Measurements from ENCODE around the gene SOCS7.

SOCS7 gene

DNA sequence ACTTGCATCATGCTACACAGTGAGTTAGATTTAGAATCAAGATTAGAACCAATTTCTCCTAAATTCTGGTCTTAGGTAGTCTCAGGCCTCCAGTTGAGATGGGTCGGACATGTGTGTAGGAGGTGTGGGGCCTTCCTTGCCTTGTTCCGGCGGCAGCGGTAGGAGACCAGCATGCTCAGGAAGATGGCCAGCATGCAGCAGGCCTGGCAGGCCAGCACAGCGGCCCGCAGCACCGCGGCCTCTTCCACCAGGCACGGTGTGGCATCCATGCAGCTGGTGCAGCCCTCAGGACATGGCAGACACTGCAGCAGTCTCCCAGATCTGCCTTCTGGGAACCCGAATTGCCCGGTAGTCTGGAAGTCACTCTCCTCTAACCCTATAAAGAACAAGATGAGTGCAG is 14.8 kb upstream of the SOCS7 start:
- no peak for DNase-seq (ENCODE audit: low spot score)

DNA sequence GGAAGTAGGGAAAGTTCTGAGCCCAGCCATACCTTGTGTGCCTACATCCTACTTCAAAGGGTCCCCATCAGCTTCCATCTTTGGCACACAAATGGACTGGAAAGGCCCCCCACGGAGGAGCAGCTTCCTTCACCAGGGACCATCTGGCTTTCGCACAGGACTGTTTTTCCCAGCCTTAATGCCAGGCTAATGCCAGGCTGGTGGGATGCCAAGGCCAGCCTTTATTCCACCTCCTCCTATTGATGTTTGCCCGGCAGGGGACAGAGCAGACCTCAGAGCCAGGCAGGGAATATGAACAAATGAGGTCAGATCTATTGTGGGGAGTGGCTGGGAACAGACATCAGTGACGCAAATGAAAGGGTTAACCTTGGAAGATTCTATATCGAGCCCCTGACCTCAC is 13.6 kb upstream of the SOCS7 start:
- DNase-seq (ENCODE audit: low spot score) = no peak

DNA sequence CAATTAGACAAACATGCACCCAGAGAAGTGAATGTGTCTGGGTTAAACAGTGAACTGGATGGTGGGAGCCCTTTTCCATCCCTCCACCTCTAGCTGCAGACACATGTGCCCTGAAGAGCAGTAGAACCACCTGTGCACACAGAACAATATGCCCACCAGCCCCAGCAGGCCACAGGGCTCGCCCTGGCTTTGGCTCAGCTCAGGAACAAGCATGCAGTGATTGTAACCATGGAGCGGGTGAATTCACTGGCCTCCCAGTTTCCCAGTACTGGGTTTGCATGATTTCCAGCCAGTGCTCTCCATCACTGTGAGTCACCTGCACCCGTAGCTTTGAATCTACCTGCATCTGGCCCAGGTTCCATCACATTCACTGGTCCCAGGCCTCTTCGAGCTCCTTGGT is 13.1 kb upstream of the SOCS7 start:
- DNase-seq (ENCODE audit: low spot score) = no peak

DNA sequence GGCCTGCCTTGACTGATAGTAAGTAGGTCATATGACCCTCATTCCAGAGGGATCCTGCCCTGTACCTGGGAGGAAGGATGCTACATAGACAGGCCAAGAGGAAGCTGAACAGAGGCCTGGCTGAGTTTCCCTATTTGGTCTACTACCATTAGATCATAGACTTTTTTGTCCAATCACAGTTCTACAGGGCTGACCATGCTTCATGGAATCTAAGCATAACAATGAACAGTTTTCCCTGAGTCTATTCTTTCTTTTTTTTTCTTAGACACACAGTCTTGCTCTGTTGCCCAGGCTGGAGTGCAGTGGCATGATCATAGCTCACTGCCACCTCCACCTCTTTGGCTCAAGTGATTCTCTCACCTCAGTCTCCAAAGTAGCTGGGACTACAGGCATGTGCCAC is 11.8 kb upstream of the SOCS7 start:
- DNase-seq (ENCODE audit: low spot score) = no peak

DNA sequence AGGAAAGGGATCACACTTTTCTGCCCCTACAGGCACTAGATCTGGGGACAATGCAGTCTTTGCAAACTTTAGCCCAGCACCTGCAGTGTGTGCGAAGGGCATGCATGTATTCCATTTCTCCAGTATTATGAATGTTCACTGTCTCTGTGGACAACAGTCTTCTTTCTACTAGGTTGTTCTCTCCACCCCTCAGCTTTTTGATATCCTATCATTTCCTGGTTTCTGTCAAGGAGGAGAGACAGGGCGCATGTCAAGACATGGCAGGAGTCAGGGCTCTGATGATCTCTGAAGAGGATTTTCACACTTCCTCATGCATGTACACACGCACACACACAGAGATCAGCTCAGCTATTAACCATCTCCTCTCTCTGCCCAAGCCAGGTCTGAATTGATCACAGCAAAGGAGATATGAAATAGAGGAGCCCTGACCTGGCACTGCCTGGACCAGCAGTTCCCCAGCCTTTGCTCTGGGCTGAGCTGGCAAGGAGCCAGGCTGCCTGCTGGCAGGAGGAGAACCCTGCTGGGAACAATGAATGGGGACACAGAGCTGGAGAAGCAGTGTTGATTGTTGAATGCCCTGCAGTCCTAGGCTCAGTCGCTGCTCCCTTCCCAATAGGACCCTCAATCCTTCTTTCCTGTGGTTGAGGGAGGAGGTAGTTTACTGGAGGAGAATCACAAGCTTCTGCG is 10.5 kb upstream of the SOCS7 start:
- no peak for DNase-seq (ENCODE audit: low spot score)

DNA sequence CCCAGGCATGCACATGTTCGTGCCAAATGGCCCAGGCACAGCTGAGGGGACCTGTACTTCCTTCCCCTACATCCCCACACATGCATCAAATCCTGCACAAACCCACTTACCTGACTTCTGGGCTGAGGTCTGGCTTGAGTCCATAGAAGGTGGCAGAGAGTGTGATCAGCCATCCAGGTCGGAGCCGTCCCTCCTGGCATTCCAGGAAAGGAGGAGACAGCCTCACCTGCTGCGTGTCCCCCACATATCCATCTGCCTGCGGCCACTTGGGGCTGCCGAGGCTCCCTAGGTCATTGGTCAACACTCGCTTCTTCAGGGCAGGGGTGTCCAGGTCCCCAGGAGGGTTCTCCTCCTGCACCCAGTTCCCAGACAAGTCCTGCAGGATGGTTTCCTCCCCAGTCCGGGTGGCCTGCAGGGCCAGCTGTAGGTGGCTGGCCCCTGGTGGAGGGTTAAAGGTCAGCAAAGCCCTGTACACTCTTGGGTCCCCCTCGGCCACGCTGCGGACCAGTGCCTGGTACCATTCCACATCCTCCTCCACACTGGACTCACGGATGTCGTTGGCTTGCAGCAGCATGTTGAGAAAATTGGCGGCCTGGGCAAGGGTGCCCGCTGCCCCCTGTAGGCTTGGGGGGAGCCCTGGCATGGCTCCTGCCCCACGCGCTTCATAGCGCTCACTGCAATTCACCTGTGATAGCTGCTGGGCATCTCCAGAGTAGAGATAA is 8.6 kb upstream of the SOCS7 start:
- no peak for DNase-seq (ENCODE audit: low spot score)

DNA sequence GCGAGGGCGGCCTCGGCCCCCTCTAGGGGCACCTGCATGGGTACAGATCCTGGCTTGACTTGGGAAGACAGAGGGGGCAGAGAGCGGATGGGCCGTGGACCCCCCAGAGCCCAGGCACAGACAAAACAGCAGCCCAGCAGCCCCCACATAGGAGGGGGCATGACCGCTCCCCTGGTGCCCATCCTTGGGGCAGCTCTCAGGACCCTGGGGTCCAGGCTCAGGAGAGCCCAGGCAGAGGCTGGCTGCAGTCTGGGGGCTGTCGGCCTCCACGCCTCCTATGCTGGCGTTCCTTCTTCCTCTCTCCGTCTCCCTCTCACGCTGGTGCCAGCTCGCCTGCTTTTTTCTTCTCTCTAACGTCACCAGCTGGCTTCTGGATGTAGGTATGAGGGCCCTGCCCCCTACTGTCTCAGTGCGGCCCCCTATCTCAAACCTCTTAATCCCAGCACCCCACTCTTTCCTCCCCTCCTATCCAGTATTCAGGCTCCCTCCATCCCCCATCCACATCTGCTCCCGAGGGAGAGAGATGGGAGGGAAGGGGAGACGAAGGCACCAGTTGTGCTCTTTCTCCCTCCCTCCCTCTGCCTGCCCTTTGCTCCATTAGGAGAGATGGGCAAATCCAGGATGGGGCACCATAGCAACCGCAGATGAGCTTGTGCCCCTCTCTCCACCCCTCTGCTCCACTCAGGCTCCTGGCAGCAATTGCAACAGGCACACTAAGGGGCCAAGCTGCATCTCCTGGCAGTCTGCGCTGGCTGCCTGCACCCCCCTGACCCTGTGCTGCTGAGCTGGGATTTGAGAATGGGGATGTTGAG is 7.8 kb upstream of the SOCS7 start, which contains the start of gene GPR179:
TSS of gene GPR179 (minus strand) at position 349 of the 812 bp plus-strand sequence. CDS start at position 182, 167 bp downstream.
- no peak for DNase-seq (ENCODE audit: low spot score)

DNA sequence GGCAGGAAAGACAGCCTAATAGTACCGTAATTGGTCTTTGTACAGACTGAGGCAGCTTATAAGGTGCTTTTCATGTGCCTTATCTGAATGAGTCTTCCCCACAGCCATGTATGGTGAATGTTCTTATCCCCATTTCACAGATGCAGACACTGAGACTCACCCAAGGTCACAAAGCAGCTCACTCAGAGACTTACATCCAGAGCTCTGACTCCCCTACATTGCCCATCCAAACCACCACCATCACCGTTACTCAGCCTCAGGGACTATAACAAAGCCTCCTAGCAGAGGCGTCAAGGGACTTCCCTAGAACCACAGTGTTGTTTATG is 7.3 kb upstream of the SOCS7 start:
- DNase-seq (ENCODE audit: low spot score) = no peak

DNA sequence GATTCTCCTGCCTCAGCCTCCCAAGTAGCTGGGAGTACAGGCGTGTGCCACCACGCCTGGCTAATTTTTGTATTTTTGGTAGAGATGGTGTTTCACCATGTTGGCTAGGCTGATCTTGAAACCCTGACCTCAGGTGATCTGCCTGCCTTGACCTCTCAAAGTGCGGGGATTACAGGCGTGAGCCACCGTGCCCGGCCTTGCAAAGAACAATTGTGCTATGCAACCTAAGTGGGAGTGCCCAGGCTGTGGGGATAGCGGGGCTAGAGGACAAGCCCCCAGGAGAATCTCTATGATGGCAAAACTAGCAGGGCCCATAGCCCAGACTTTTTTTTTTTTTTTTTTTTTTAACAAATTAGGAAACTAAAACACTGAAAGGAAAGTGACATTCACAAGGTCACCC is 5.9 kb upstream of the SOCS7 start:
- no peak for DNase-seq (ENCODE audit: low spot score)

DNA sequence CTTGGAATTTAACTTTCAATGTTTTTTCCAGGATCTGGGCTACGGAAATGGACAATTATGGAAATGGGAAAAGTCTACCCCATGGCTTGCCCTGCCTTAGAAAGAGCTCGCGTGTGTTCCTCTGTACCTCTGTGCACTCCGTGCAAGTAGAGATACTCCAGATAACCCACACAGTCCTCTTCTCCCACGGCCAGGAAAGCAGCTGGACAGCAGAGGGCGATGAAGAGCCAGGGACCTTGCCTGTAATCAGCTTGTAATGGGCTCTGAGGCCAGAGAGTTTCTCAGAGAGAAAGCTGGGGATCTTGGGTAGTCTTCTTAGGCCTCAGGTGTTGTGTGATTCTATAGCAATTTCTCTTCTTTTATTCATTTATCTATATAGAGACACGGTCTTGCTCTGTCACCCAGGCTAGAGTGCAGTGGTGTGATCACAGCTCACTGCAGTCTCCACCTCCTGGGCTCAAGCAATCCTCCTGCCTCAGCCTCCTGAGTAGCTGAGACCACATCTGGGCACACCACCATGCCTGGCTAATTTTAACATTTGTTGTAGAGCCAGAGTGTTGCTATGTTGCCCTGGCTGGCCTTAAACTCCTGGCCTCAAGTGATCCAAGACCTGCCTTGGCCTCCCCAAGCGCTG is 2.4 kb upstream of the SOCS7 start:
- peak; percentile 91 for DNase-seq (ENCODE audit: low spot score)

DNA sequence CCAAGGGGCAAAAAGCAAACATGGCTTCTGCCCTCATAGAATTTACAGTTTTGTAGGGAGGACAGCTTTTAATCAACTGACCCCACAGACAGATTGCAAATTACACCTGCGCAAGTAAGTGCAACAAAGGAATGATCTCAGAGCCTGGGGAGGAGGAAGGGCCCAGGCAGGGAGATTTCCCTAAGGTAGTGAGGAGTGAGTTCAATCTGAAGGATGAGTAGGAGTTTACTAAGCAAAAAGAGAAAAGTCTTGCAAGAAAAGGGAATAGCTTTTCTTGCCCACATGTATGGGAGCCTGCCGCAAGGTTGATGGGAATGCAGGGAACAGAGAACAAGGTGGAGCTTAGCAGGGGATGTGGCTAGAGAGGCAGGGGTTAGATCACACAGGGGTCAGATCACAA is 1.6 kb upstream of the SOCS7 start:
- no peak for DNase-seq (ENCODE audit: low spot score)

DNA sequence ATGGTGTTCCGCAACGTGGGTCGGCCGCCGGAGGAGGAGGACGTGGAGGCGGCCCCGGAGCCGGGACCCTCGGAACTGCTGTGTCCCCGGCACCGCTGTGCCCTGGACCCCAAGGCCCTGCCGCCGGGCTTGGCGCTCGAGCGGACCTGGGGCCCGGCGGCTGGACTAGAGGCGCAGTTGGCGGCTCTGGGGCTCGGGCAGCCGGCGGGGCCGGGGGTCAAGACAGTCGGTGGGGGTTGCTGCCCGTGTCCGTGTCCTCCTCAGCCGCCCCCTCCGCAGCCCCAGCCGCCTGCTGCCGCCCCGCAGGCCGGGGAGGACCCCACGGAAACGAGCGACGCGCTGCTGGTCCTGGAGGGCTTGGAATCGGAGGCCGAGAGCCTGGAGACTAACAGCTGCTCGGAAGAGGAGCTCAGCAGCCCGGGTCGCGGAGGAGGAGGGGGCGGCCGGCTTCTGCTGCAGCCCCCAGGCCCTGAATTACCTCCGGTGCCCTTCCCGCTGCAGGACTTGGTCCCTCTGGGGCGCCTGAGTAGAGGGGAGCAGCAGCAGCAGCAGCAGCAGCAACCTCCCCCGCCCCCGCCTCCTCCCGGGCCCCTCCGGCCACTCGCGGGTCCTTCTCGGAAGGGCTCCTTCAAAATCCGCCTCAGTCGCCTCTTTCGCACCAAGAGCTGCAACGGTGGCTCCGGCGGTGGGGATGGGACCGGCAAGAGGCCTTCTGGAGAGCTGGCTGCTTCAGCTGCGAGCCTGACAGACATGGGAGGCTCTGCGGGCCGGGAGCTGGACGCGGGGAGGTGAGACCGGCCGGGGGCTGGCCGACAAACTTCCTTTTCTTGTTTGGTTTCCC is 821 bp downstream of the SOCS7 start:
- no peak for DNase-seq (ENCODE audit: low spot score)

DNA sequence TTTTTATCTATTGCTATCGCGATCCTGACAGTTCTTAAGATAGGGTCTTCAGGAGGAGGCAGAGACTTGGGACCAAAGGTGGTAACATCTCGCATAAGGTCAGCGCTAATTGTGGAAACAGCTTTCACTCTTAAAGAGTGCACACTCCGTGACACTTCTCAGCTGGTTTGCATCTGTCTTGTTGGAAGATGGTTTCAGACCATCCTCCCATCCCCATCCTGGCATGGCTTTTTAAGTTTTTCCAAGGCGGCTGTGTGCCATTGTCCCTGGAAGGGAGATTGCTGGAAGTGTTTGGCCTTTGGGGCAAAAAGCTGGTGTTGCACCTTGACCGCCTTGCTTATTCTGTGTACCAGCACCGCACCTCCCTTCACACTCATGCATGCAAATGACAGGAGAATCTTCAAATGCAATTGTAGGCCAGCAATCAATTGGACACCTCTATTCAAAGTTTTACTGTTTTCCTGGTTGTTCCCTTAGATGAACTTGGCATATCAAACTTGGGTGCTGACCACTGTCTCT is 1.5 kb downstream of the SOCS7 start:
- DNase-seq (ENCODE audit: low spot score) = no peak

DNA sequence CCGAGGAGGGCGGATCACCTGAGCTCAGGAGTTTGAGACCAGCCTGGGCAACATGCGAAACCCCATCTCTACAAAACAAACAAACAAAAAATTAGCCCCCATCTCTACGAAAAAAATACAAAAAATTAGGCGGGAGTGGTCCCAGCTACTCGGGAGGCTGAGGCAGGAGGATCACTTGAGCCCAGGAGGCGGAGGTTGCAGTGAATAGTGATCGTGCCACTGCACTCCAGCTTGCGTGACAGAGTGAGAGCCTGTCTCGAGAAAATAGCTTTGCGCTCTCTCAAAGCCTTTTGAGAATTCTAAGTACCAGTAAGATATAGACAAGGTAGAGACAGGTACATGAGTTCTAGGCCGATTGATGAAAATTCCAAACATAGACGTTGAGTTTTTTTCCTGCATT is 2.0 kb downstream of the SOCS7 start:
- no peak for DNase-seq (ENCODE audit: low spot score)

DNA sequence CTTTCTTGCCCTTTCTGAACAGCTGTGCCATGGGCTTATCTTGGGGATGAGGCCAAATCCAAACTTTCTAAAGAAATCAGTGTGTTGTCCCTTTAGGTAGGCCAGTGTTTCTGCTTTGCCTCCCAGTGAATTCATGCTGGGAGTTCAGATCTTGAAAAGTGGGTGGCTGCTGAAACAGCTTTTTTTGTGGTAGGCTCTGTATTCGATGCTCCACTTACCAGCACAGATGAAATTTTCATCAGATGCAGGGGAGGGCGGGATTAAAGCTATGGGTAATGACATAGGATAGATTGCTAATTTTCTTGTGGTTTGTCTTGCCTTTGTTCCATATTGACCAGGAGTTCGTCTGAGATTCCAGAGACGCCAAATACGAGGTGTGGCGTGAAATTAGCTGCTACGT is 2.8 kb downstream of the SOCS7 start:
- DNase-seq (ENCODE audit: low spot score) = no peak

DNA sequence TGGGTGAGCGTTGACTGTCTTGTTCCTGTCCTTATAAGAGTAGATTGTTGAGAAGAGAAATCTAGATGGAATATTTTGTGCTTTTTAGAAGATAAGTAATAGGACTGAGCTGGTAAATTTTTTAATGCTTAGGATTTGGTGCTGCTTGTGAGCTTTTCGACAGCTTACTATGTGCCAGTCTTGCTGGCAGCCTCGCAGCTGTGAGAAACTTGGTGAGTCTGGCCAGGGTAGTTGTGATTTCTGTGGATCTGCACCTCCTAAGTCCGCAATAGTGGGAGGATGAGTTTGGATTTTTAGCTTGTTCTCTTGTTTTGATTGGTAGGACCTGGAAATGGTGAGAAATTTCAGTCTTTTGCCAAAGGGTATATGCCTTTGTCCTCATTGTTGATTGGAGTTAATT is 3.6 kb downstream of the SOCS7 start:
- no peak for DNase-seq (ENCODE audit: low spot score)

DNA sequence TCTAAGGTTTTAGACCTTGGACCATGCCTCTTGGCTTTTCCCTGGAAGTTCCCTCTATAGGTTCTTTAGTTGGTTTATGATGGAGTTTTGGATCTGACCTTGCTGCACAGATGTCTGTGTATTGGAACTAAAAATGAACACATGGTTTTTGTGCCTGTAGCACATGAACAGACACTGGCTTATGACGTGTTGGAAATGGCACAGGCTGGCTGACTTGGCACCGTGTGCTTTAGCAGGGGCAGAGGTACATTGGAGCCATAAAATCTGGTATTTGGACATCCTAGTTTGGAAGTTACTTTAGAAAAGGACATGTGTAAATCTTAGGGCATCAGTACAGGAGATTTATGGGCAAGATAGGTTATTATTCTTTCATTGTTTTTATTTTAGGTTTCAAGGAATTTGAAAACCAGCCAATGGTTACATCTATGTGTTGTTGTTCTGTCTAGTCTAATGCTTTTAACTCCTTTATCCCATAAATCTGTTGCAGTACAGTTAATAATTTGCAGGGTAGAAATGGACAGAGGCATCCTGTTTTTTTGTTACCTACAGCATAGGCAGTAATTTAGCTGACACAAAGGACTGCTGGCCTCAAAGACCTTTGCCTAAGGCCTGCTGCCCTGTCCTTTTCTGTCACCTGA is 6.0 kb downstream of the SOCS7 start:
- no peak for DNase-seq (ENCODE audit: low spot score)

DNA sequence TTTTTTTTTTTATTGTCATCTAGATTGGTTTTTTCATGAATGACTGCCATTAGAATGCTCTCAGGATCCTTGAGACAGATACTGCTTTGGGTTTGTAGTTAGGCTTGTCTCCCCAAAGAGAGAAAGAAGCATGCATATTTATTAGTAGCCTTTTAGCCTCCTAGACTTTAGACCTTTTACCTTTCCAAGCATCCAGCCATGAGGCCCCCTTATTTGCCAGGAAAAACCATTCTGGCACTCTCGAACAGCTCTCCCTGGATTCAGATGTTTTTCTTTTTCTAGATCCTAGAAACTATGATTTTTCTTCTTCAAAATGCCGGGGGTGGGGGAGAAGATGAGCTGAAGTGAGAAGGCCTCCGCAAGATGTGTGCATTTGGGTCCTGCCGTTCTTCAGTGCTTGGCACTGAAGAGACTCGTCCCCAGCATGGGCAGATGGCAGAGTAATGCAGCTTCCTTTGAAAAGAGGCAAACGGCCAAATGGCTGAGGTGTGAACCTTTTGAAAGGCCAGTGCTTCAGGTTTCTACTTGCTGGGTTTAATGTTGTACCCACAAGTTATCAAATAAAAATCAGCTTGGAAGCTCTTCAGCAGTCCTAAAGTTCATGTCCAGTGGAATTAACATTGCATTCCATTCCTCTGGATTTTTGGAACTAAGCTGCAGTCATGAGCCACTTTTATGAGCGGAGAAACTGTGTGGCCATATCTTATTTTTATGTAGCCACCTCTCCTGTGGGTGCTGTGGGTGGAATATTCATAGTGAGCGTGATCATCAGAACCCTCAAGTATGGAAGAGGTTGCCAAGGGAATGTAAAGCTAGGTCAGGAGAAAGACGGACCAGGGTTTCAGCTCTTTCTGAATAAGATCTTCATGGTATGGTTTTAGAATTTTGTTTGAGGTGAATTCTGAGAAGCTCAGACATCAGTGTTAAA is 7.2 kb downstream of the SOCS7 start:
- no peak for DNase-seq (ENCODE audit: low spot score)

DNA sequence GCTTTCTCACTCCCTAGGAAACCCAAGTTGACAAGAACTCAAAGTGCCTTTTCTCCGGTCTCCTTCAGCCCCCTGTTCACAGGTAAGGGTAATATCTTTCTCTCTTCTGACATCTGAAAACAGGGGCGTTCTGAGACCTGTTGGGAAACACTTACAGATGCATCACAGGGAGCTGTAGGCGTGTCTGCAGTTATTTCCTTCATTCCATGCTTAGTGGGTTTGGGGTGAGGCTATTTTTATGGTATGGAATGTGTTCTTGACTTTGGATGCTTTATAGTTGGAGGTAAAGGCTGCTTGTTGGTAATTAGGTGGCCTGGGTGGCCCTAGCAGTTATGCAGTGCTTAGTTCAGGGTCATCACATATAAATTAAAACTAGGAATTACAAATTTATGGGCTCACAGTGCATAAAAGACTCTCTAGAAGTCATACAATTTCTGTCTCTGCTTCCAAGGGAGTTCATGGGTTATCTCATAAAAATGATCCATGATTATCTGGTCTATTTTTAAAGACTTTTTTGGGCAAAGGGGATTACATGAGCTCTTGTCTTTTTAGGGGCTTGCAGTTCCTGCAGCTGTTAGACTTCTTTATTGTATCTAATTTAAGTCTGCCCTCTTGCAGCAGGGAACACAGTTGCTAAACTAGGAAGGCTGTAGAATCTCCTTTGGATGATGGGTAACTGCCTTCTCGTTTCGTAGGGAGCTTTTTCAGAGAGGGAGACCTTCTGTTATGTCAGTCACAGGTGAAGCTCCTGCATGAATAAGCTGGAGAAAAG is 10.2 kb downstream of the SOCS7 start:
- no peak for DNase-seq (ENCODE audit: low spot score)
